NCI-H345 (cell line): ENCODE data around the gene OGA.

Experiments used
- DNase-seq: peaks from one replicate; lab custom pipeline; 2025; lab: John Stamatoyannopoulos, UW

OGA gene

GRCh38 chr10:101759309-101760247 lies 58.7 kb downstream of the OGA start:
- no peak for DNase-seq

GRCh38 chr10:101758858-101759257 lies 59.4 kb downstream of the OGA start:
- DNase-seq = no peak

- DNase-seq = no peak
Observed at GRCh38 chr10:101752241-101752640, 66.0 kb downstream of the OGA start.

GRCh38 chr10:101749047-101750016 lies 68.9 kb downstream of the OGA start:
- DNase-seq = no peak

GRCh38 chr10:101748496-101748895 lies 69.7 kb downstream of the OGA start:
- DNase-seq = no peak

- DNase-seq = no peak
Observed at GRCh38 chr10:101745074-101745696, 73.1 kb downstream of the OGA start.

- DNase-seq = no peak
Observed at GRCh38 chr10:101744267-101744666, 74.0 kb downstream of the OGA start.

- DNase-seq = no peak
Observed at GRCh38 chr10:101741938-101742337, 76.3 kb downstream of the OGA start.

GRCh38 chr10:101736666-101737065 lies 81.6 kb downstream of the OGA start:
- no peak for DNase-seq
